C4-2B (cell line): ENCODE measurements around the gene PDE4B.

Source experiments
- H3K27ac ChIP-seq: fragments of 450-650 bp; 2 replicates; pipeline ENCODE4 v1.5.1; 2017
- CTCF ChIP-seq: fragments of 450-650 bp; conservative IDR thresholded peaks from 2 replicates; pipeline ENCODE4 v1.5.1; 2017; ENCODE audit warnings: mild to moderate bottlenecking
- ZFX ChIP-seq: fragments of 450-650 bp; IDR thresholded peaks from 2 replicates; pipeline ENCODE4 v1.6.1; 2017

The PDE4B gene

DNA sequence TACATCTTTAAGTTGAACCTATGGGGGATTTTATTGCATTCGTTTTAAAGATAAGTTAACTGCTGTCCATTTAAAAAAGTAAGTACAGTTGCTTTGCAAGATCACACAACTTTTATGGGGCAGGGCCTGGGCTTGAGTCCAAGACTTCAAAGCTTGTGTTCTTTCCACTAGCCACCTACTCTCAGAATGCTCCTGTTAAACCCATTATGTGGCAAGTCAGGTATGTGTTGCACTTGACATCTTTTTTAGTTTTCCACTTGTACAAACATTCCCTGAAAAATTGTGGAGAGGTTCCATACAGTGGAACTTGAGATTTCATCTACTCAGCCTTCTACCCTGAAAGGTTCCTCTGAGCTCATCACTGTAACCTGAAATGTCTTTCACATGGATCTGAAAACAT, 505.8 kb downstream of the PDE4B start:
- TF ChIP-seq CTCF = no peak
- no peak for TF ChIP-seq ZFX
- no peak overlapping the region for H3K27ac ChIP-seq

- H3K27ac ChIP-seq = no peak overlapping the region
- TF ChIP-seq CTCF (no peak), ZFX (no peak)
Observed at GRCh38 chr1:66300280-66300971, 507.7 kb downstream of the PDE4B start.

GRCh38 chr1:66300972-66301451, 508.3 kb downstream of the PDE4B start:
- TF ChIP-seq CTCF (no peak), ZFX (no peak)
- H3K27ac ChIP-seq = no peak overlapping the region

DNA sequence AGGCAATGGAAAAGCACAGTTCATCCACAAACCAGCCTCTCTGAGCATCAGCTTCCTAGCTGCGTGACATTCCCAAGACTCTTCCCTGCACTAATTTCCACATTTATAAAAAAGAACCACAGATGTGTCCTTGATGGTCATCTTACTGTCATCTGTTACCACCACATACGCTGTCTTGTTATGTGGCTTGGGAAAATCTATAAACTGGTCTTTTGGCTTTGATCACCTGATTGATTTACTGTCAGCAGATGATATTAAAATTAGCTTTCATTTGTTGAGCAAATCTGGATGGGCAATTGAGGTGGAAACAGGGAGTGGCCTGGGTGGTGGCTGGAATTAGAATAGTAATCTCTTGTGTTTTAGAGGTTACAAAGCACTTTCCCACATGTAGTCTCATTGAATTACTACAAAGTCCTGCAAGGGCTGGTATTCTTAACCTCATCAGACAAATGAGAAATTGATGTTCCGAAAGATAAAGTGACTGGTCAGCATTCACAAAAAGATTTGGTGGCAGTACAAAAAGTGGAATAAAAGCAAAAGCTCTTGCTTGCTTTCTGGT, 509.6 kb downstream of the PDE4B start:
- TF ChIP-seq ZFX = no peak
- no peak for TF ChIP-seq CTCF
- H3K27ac ChIP-seq = no peak overlapping the region

DNA sequence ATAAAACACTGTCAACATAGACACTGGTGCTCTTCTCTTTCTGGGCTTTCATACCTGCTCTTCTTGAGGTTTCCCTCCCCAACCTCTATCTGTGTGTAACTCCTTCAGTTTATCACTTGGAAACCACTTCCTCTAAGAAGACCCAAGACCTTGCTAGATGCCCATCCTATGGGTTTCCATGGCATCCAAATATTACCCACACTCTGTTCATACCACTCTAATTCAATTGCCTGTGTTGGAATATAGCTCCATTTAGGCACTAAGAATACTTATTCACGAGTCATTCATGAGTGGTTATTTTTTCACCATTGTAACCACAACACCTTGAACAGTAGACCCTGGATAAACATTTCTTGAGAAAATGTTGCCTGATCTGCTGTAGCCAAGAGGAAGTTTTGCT, 510.1 kb downstream of the PDE4B start:
- no peak for TF ChIP-seq CTCF
- TF ChIP-seq ZFX = no peak
- H3K27ac ChIP-seq = no peak overlapping the region

- H3K27ac ChIP-seq = no peak overlapping the region
Observed at GRCh38 chr1:66303646-66304045, 511.0 kb downstream of the PDE4B start.

DNA sequence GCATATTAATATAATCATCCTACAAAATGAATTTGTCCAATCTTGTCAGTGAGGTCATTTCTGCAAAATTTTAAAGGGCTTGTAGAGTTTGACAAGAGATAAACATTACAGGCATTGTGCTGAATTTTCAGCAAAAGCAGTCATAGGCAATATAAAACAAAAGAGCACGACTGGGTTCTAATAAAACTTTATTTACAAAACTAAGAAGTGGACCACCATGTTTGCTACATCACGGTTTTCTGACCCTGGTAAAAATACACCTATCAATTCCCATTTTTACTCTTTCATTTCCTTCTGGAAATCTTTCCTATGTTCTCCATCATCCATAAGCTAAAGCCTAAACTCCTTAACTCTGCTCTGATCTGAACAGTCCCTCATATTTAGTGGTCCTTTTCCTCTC, 511.4 kb downstream of the PDE4B start:
- H3K27ac ChIP-seq = no peak overlapping the region
- TF ChIP-seq CTCF (no peak), ZFX (no peak)

More at GRCh38 chr1:66303646-66304045, 511.0 kb downstream of the PDE4B start:
- TF ChIP-seq ZFX = no peak

GRCh38 chr1:66305927-66306326, 513.2 kb downstream of the PDE4B start:
- H3K27ac ChIP-seq = no peak overlapping the region
- TF ChIP-seq ZFX (no peak), CTCF (no peak)
